Common myeloid progenitor, CD34-positive (primary cell): ENCODE results near the gene MIAT.
A peak's percentile ranks its signal among the peaks of the same experiment; 100 is the strongest.

Experiments used
- CTCF ChIA-PET: fragments of 350-600 bp; sonication (Branson Sonifier 250); formaldehyde crosslinking; loops from one replicate; lab custom pipeline; 2021; ENCODE audit warnings: antibody characterized with exemption; lab: Charles Lee
- POLR2A ChIA-PET: fragments of 350-600 bp; sonication (Branson Sonifier 250); formaldehyde crosslinking; loops from one replicate; lab custom pipeline; 2021; ENCODE audit warnings: antibody characterized with exemption; lab: Charles Lee
- DNase-seq, 3 donors: peaks; one replicate each; pipeline versions ENCODE4 v3.0.0 to v3.0.0-alpha.2; 2013
- H3K27ac ChIP-seq, 2 experiments: 1 replicate in 1 of 2; 2 replicates in 1 of 2; pipeline ENCODE4 v1.7.0; 2013; ENCODE audit warnings: inconsistent platforms in 2 of 2, low read length in 2 of 2, mild to moderate bottlenecking in 2 of 2, low read depth in 1 of 2, moderate library complexity in 1 of 2; ENCODE audit not compliant: severe bottlenecking in 2 of 2, insufficient read depth in 1 of 2, poor library complexity in 1 of 2
- H3K27me3 ChIP-seq, 5 experiments: replicated peaks in 2 of 5; 1 replicate in 3 of 5; 2 replicates in 2 of 5; pipeline versions ENCODE4 v1.6.1 to v1.7.0; 2013; ENCODE audit warnings: low read length in 4 of 5, mild to moderate bottlenecking in 2 of 5, moderate library complexity in 2 of 5, inconsistent platforms in 1 of 5; ENCODE audit not compliant: insufficient read depth in 5 of 5, control insufficient read depth in 4 of 5
- H3K36me3 ChIP-seq, 4 experiments: 1 replicate in 2 of 4; 2 replicates in 2 of 4; pipeline versions ENCODE4 v1.6.1 to v1.7.0; 2013; ENCODE audit warnings: low read length in 3 of 4, control low read depth in 1 of 4, mild to moderate bottlenecking in 1 of 4; ENCODE audit not compliant: control insufficient read depth in 4 of 4, insufficient read depth in 4 of 4
- H3K4me1 ChIP-seq, 4 experiments: 1 replicate in 3 of 4; 2 replicates in 1 of 4; pipeline versions ENCODE4 v1.6.1 to v1.7.1; 2013; ENCODE audit warnings: low read length in 3 of 4, mild to moderate bottlenecking in 3 of 4, control low read depth in 1 of 4, inconsistent platforms in 1 of 4, moderate library complexity in 1 of 4; ENCODE audit not compliant: control insufficient read depth in 4 of 4, insufficient read depth in 4 of 4; ENCODE audit errors: control extremely low read depth in 1 of 4
- H3K4me3 ChIP-seq, 7 experiments: 1 replicate in 4 of 7; 2 replicates in 3 of 7; pipeline versions ENCODE4 v1.5.1 to v1.7.0; 2013; ENCODE audit warnings: mild to moderate bottlenecking in 7 of 7, low read length in 6 of 7, moderate library complexity in 6 of 7, inconsistent platforms in 2 of 7, low read depth in 2 of 7, control low read depth in 1 of 7; ENCODE audit not compliant: insufficient read depth in 4 of 7, control insufficient read depth in 1 of 7; ENCODE audit errors: extremely low read depth in 1 of 7
- H3K9me3 ChIP-seq, 5 experiments: 1 replicate in 4 of 5; 2 replicates in 1 of 5; pipeline versions ENCODE4 v1.6.1 to v1.7.1; 2013; ENCODE audit warnings: low read length in 4 of 5, mild to moderate bottlenecking in 2 of 5, inconsistent platforms in 1 of 5, low read depth in 1 of 5, moderate library complexity in 1 of 5; ENCODE audit not compliant: control insufficient read depth in 4 of 5, insufficient read depth in 2 of 5; ENCODE audit errors: control extremely low read depth in 1 of 5
- WGBS: methylation state at CpG from one replicate; pipeline ENCODE4 v1.1.5; 2013; ENCODE audit not compliant: insufficient coverage; 5-methylcytosine and 5-hydroxymethylcytosine counted together

The MIAT gene

GRCh38 chr22:26672590-26673468 is 15.4 kb downstream of the MIAT start:
- peaks cover 0 to 7% (median 3%) of the 10 kb centered on the region in 4 experiments for H3K36me3 ChIP-seq
- H3K9me3 ChIP-seq, result no peaks in the 10 kb centered on the region
- H3K27me3 ChIP-seq, result no peaks in the 10 kb centered on the region
- ChIA-PET POLR2A (no interaction called here), CTCF (interaction anchor here (0.6 to 2.0 kb wide), 6 partner anchors 8 to 744 kb away, joined by 3 to 6 read pairs (median 3); no protein-coding TSS in a partner anchor)
- H3K27ac ChIP-seq, result peak overlapping the region; percentile 79 to 92
- H3K4me3 ChIP-seq, result peak overlapping the region; percentile 66 to 88 (median 82)
- peaks cover 12 to 59% (median 41%) of the 10 kb centered on the region in 4 experiments for H3K4me1 ChIP-seq
- 1% methylated on average over 25 of the region's 36 CpGs for WGBS
- DNase-seq, result peak; percentile 93 to 96 (median 96)

- ChIA-PET CTCF (interaction anchor here (0.9 to 2.0 kb wide), 4 partner anchors 8 to 743 kb away, joined by 3 to 5 read pairs (median 3); no protein-coding TSS in a partner anchor), POLR2A (interaction anchor here (0.7 kb wide), 1 partner anchor 14 kb away, joined by 4 read pairs; no protein-coding TSS in a partner anchor)
- Histone ChIP-seq H3K36me3 (peaks cover 0 to 8% (median 3%) of the 10 kb centered on the region in 4 experiments), H3K27ac (peak overlapping the region; percentile 79 to 92), H3K4me3 (peak overlapping the region; percentile 66 to 88 (median 82)), H3K4me1 (peaks cover 12 to 59% (median 41%) of the 10 kb centered on the region in 4 experiments), H3K27me3 (no peaks in the 10 kb centered on the region), H3K9me3 (no peaks in the 10 kb centered on the region)
- WGBS, result 76% methylated on average over 4 of the region's 4 CpGs
- peak in 2 of 3 donors; percentile 12 to 24 for DNase-seq
Measured at GRCh38 chr22:26673486-26673885, 16.1 kb downstream of the MIAT start.

- peaks cover 12 to 54% (median 41%) of the 10 kb centered on the region in 4 experiments for H3K4me1 ChIP-seq
- peaks cover 0 to 8% (median 3%) of the 10 kb centered on the region in 4 experiments for H3K36me3 ChIP-seq
- H3K4me3 ChIP-seq, result peak overlapping the region in 5 of 7 experiments; percentile 81 to 88 (median 82)
- 84% methylated on average over 7 of the region's 9 CpGs for WGBS
- ChIA-PET CTCF (interaction anchor here (0.9 to 2.0 kb wide), 3 partner anchors 9 to 477 kb away, joined by 3 to 5 read pairs (median 3); no protein-coding TSS in a partner anchor), POLR2A (interaction anchor here (0.7 kb wide), 1 partner anchor 15 kb away, joined by 4 read pairs; no protein-coding TSS in a partner anchor)
- no peaks in the 10 kb centered on the region for H3K27me3 ChIP-seq
- DNase-seq, result peak in 2 of 3 donors; percentile 10 to 22
- no peaks in the 10 kb centered on the region for H3K9me3 ChIP-seq
- H3K27ac ChIP-seq, result peak overlapping the region in 1 of 2 experiments; percentile 92
Measured at GRCh38 chr22:26674211-26675190, 17.1 kb downstream of the MIAT start.

- peaks cover 3 to 10% (median 8%) of the 10 kb centered on the region in 4 experiments for H3K36me3 ChIP-seq
- no peak overlapping the region for H3K27ac ChIP-seq
- H3K27me3 ChIP-seq, result no peaks in the 10 kb centered on the region
- H3K4me1 ChIP-seq, result peaks cover 12 to 49% (median 40%) of the 10 kb centered on the region in 4 experiments
- no peak overlapping the region for H3K4me3 ChIP-seq
- H3K9me3 ChIP-seq, result no peaks in the 10 kb centered on the region
- CTCF ChIA-PET, result no interaction called here
- no CpG with 5 or more reads among the region's 4 CpGs for WGBS
- DNase-seq, result no peak
- POLR2A ChIA-PET, result no interaction called here
Measured at GRCh38 chr22:26675687-26676268, 18.4 kb downstream of the MIAT start.

- Histone ChIP-seq H3K36me3 (peaks cover 3 to 23% (median 20%) of the 10 kb centered on the region in 4 experiments), H3K27ac (no peak overlapping the region), H3K9me3 (peaks cover 0 to 1% (median 0%) of the 10 kb centered on the region in 5 experiments), H3K4me1 (peaks cover 12 to 35% (median 29%) of the 10 kb centered on the region in 4 experiments), H3K27me3 (no peaks in the 10 kb centered on the region), H3K4me3 (no peak overlapping the region)
- no peak for DNase-seq
- ChIA-PET POLR2A (no interaction called here), CTCF (no interaction called here)
- 100% methylated on average over 4 of the region's 5 CpGs for WGBS
Measured at GRCh38 chr22:26677217-26677616, 19.8 kb downstream of the MIAT start.

- Histone ChIP-seq H3K36me3 (peaks cover 3 to 26% (median 22%) of the 10 kb centered on the region in 4 experiments), H3K9me3 (peaks cover 0 to 3% (median 0%) of the 10 kb centered on the region in 5 experiments), H3K4me3 (no peak overlapping the region), H3K4me1 (peaks cover 4 to 18% (median 11%) of the 10 kb centered on the region in 4 experiments), H3K27ac (no peak overlapping the region), H3K27me3 (no peaks in the 10 kb centered on the region)
- peak; percentile 60 to 77 (median 70) for DNase-seq
- CTCF ChIA-PET, result interaction anchor here (0.8 to 1.5 kb wide), 5 partner anchors 14 to 901 kb away, joined by 3 to 5 read pairs (median 4); no protein-coding TSS in a partner anchor
- 23% methylated on average over 4 of the region's 9 CpGs for WGBS
- POLR2A ChIA-PET, result no interaction called here
Measured at GRCh38 chr22:26679003-26679629, 21.7 kb downstream of the MIAT start.
